ENCODE data around the gene YWHAH.

Gene YWHAH

GRCh38 chr22:31929167-31929930 is 15.0 kb upstream of the YWHAH start:
- no peak for TF ChIP-seq CTCF (conservative IDR thresholded peaks at IDR 0.05; ENCODE audit: low read depth, low read length)
- H3K4me3 ChIP-seq (ENCODE audit: low read length), result no peak overlapping the region
- DNase-seq (ENCODE audit: low read depth), result no peak

- TF ChIP-seq CTCF (conservative IDR thresholded peaks at IDR 0.05; ENCODE audit: low read depth, low read length), result no peak
- no peak for DNase-seq (ENCODE audit: low read depth)
- H3K4me3 ChIP-seq (ENCODE audit: low read length), result no peak overlapping the region
Measured at GRCh38 chr22:31932863-31933262, 11.5 kb upstream of the YWHAH start.

- DNase-seq (ENCODE audit: low read depth), result no peak
- no peak overlapping the region for H3K4me3 ChIP-seq (ENCODE audit: low read length)
- no peak for TF ChIP-seq CTCF (conservative IDR thresholded peaks at IDR 0.05; ENCODE audit: low read depth, low read length)
Measured at GRCh38 chr22:31933406-31933805, 10.9 kb upstream of the YWHAH start.

- no peak for TF ChIP-seq CTCF (conservative IDR thresholded peaks at IDR 0.05; ENCODE audit: low read depth, low read length)
Measured at GRCh38 chr22:31933816-31934482, 10.4 kb upstream of the YWHAH start.

GRCh38 chr22:31935961-31936635 is 8.2 kb upstream of the YWHAH start:
- TF ChIP-seq CTCF (conservative IDR thresholded peaks at IDR 0.05; ENCODE audit: low read depth, low read length), result no peak
- no peak for DNase-seq (ENCODE audit: low read depth)
- H3K4me3 ChIP-seq (ENCODE audit: low read length), result no peak overlapping the region

More at GRCh38 chr22:31933816-31934482, 10.4 kb upstream of the YWHAH start:
- H3K4me3 ChIP-seq (ENCODE audit: low read length), result no peak overlapping the region
- DNase-seq (ENCODE audit: low read depth), result no peak

GRCh38 chr22:31937341-31937740 is 7.0 kb upstream of the YWHAH start:
- no peak for DNase-seq (ENCODE audit: low read depth)
- H3K4me3 ChIP-seq (ENCODE audit: low read length), result no peak overlapping the region
- no peak for TF ChIP-seq CTCF (conservative IDR thresholded peaks at IDR 0.05; ENCODE audit: low read depth, low read length)
